Mucosa of gallbladder (tissue), 1 donor: ENCODE results near the gene PTPRE. TPM values are rescaled to one million over a fixed set of nuclear protein-coding genes. Genes with fewer than 3 reads are reported as not detected.

ENCODE experiments used
- DNase-seq: peaks from one replicate; pipeline ENCODE4 v3.0.0-alpha.2; 2020; ENCODE audit warnings: low spot score
- total RNA-seq: library from RNA; stranded (reverse); gene quantifications from one replicate; pipeline ENCODE4 v1.2.1, GENCODE V29; 2021
- donor health status: DM: no; HTN: no; CAD: no.

The PTPRE gene
- total RNA-seq, 1 donor from 2014 or later = 25.1 TPM

DNA sequence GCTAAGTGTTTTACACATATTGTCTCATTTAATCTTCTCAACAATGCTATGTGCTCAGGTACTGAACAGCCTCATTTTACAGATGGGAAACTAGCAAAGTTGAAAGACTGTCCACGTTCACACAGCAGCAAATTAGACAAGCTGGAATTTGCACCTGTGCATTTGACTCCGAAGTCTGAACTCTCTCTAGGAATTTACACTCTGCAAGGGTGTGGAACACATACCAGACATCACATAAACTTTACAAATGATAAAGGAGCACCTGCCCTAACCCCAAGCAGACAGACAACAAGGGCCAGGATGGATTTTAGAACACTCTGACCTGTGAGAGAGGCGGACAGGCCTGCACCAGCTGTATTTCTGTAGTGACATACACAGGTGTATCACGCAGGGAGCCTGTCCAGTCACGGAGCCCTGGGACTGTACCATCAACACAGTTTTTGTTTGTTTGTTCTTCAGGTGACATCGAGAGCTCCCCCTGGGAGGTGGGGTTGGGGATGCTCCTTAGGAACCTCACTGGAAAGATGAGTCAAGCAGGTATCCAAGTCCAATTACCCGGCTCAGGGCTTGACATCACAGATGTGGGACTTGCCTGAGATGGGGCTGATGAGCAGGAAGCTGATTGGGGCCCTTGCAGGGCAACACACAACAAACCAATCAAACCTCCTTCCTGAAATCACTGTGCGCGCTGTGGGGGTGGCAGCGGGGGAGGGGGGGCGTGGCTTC is 188.3 kb downstream of the PTPRE start:
- no peak for DNase-seq

GRCh38 chr10:128095753-128096469 is 189.0 kb downstream of the PTPRE start:
- DNase-seq = no peak

- DNase-seq = no peak
These were observed 189.7 kb downstream of the PTPRE start for GRCh38 chr10:128096486-128097199.

DNA sequence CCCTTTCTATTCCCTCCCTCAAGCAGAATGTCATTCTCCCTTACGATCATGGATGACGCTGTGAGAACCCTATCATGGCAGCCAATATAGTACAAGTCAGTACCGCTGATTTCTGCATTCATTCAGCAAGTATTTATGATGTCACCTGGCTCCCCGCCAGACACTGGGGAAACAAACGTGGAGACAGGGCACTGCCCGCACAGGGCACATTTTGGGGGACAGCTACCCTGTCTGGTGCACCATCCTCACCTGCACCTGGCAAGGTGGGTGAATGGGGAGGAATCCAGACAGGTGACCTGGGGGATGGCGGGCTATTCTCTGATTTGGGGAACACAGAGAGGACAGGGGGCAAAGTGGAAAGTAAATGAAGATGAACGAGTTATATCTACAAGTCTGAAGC is 190.9 kb downstream of the PTPRE start:
- DNase-seq = no peak

- DNase-seq = no peak
These were observed 191.7 kb downstream of the PTPRE start for GRCh38 chr10:128098631-128099030.

GRCh38 chr10:128099901-128100300 is 193.0 kb downstream of the PTPRE start:
- DNase-seq = no peak

- no peak for DNase-seq
These were observed 195.0 kb downstream of the PTPRE start for GRCh38 chr10:128101901-128102300.

DNA sequence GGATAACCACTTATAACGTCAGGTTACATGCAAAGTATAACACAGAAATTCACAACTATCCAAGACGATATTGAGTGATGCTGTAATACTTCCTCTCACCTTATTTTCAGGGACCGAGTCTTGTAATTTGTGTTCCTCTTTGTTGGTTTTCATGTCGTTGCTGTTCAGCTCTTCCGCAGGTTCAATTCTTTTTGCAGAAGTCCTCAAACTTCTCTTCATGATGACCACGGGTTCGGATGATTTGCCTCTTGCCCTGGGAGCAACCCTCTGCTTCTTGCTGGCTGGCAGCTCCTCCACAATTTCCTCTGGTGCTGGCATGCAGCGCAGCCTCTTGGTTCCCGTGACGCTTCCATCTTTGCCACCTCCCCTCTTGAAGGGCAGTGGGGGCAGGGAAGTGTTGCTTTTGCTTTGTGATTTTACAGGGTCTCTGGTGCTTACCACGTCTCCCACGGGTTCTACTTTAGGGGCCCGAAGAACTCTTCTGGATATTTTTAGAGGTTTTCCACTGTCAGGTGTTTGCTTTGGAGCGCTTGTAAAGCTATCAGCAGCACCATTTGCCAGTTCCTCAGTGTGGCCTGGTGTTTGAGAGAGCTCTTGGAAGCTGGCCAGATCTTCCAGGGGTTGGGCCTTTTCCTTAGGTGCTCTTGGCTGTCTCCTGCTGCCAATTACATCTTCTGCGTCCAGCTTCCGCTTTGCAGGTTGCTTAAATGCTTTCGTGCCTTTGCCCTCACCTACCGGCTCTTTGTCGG is 195.8 kb downstream of the PTPRE start:
- DNase-seq = no peak

- no peak for DNase-seq
These were observed 196.4 kb downstream of the PTPRE start for GRCh38 chr10:128103229-128103714.

DNA sequence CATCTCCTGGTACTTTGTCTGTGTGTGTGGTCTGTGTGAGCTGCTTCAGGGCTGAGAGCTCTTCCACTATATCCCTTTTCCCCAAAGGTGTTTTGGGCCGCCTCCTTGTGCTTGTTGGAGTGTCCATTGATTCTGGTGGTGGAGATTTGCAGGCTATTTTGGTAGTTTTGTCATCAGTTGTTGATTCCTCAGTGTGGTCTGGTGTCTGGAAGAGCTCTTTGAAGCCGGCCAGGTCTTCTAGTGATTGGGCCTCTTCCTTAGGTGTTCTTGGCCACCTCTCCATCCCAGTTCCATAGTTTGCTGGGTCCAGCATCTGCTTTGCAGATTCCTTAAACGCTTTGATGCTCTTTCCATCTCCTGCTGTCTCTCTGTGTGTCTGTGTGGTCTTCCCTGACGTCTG is 198.5 kb downstream of the PTPRE start:
- no peak for DNase-seq

DNA sequence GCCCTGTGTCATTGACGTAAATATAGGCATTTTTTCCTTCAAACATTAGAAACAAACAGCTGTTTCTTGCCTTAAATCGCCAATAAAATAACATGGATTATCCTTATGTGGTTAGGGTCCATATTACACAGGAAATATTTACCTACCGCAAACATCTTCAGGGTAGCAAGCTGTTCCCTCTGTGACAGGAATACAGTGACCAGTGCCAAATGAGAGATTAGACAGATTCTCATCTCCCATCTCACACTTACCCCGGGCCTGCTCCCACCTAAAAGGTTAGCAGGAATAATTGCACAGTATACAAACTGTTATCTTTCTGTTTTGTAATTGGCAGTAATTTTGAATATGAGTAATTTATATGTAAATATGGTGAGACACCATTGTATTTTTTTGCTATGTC is 202.8 kb downstream of the PTPRE start:
- no peak for DNase-seq

GRCh38 chr10:128110339-128110738 is 203.4 kb downstream of the PTPRE start:
- no peak for DNase-seq

DNA sequence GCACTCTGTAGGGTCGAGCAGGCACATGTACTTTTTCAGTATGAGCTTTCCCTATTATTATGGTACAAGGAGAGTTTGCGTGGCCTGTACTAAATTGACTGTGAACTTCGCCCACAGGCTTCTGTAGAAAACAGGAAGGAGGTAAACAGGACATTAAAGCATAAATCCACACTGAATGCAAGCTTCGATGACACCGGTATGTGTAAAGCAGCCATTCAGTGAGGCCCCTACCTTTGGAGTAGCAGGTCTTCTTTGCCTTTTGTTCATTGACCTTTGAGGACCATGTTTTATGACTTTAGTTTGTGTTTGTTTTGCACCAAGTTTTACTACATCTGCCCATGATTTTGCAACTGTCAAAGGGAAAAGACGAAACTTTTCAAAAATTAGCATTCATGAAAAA is 204.8 kb downstream of the PTPRE start:
- no peak for DNase-seq

GRCh38 chr10:128113026-128113425 is 206.1 kb downstream of the PTPRE start:
- no peak for DNase-seq

DNA sequence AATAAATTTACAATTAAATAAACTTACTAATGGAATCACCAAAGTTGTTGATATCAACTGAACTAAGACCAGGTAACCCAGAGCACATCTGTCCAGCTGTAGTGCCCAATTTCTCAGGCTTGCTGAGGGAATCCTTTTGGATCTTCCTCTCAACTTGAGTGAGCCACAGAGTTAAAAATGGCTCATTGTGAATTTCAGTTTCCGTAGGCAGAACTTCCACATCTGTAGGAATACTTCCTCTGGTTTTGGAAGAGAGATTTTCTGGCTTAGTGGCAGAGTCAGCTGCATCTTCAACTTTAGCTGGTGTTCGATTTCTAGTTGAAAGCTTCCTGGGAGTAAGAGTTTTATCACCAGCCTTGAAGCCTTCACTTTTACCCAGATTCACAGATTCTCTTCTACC is 208.0 kb downstream of the PTPRE start:
- no peak for DNase-seq

DNA sequence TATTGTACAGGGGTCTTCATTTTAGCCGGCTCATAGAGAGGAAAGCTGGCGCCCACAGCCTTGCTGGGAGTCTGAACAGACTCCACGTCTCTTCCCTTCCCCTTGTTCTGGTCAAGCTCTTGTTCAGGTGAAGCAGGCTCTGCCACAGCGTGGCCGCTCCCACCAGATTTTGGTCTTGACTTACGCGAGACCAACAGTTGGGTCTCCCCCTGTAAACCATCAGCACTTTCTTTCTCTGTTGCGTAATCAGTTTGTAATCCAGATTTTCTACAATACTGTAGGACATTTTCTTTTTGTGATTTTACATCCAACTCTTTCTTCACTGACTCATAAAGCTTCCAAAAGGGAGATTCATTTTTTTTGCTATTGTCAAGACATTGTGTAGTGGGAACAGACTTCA is 208.5 kb downstream of the PTPRE start:
- no peak for DNase-seq

GRCh38 chr10:128116187-128116586 is 209.3 kb downstream of the PTPRE start:
- no peak for DNase-seq

DNA sequence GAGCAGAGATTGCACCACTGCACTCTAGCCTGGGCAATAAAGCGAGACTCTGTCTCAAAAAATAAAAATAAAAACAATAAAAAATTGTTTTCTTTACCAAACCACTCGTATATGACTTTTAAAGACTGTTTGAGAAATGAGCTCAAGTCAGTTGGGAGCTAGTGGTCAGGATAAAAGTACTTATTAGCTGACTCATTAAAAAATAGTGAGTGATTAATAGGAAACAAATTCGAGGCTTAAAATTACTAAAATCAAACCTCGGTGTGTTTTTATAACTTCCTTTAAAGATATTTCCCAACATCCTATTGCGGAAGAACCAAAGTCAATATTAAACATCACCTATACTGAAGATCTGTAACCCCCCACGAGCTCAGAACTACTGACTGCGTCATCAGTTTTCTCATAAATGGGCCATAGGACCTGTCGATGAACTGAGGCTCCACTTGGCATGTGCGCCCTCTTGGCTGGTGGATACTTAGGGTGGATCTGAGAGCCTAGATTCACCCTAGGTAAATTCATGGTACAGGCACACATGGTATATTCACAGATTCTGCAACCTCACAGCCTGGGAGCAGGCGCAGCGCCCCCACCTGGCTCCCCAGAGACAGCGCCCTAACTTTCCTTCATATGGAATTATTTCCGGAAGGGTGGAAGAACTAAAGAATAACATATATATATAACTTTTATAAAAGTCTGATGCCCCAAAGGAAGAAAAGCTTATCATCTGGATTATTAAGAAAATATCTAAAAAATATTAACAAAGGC is 210.1 kb downstream of the PTPRE start:
- DNase-seq = no peak

DNA sequence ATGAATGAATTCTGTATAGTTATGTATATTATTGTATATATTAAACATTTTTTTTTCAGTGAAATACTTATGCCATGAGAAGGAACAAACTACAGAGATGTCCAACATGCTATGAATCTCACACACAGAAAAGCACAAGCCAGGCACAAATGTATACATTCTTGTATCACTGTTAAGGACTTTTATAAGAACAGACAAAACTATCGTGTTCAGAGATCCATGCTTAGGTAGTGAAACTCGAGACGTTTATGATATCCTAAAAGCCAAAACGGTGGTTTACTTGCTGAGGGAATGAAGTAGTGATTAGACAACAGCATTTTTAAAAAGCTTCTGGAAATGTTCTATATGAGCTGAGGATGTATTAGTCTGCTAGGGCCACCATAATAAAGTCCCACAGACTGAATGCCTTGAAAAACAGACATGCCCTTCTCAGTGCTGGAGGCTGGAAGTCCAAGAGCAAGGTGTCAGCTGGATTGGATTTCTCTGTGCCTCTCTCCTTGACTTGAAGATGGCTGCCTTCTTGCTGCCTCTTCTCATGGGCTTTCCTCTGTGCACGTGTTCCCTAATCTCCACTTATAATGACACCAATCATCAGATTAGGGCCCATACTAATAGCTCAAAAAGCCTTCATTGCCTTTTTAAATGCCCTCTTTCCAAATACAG is 215.0 kb downstream of the PTPRE start:
- no peak for DNase-seq

- DNase-seq = no peak
These were observed 216.0 kb downstream of the PTPRE start for GRCh38 chr10:128122931-128123330.

- no peak for DNase-seq
These were observed 216.9 kb downstream of the PTPRE start for GRCh38 chr10:128123846-128124245.
